Activated CD8-positive, alpha-beta memory T cell treated with anti-CD3 and anti-CD28 coated beads for 24 hours (primary cell): ENCODE results near the gene SPATA24.
"Not testable (repeated sequence)": the region's sequence is repeated elsewhere in the genome, so short reads cannot be mapped to it uniquely, and the experiment has no call there.

Experiments
- DNase-seq: peaks from one replicate; pipeline ENCODE4 v3.0.0-alpha.2; 2020

The SPATA24 gene

DNA sequence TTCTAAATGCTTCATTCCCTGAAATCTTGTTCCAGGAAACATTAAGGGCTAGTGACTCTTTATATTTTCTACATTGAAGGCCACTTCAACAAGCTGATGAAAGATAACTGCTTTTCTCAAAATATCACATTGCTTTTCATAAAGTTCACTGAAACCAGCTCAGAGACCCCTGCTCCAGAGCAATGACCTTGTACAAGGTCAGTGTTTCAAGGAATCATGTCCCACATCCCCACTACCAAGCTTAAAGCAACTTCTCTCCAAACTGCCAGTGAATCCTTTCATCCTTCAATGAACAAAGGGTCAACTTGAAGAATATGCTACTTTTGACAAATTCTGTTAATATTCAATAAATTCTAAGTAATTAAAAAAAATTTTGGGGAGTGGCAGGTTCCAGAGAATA lies 12.0 kb upstream of the SPATA24 start:
- DNase-seq = no peak

DNA sequence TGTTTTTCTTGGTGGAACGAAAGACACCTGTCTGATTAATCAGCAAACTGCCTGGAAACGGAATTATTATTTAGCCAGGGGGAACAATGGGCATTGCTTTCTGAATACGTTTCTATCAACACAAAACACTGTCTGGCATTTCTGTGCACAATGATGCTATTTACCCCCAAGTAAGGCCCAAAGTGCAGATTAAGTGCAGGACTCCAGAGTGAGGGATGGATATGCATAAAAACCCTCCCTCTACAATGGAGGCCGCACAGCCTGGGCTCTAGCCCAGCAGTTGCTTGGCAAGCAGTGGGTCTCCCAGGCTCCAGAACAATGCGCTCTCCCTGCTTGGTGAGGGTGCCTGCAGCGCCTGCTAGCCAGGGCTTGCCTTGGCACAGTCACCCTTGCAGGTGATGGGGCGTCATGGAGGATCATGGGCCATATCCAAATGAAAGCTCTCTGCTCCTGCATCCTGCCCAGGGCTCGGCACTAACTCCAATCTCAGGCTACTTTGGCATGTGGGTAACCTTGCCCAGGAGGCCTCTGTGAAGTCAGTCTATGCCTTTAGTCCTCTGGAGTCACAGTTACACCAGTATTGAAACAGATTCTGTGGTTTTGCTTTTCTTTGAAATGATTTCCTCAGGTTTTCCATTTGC lies 11.5 kb upstream of the SPATA24 start:
- DNase-seq = peak; percentile 74

DNA sequence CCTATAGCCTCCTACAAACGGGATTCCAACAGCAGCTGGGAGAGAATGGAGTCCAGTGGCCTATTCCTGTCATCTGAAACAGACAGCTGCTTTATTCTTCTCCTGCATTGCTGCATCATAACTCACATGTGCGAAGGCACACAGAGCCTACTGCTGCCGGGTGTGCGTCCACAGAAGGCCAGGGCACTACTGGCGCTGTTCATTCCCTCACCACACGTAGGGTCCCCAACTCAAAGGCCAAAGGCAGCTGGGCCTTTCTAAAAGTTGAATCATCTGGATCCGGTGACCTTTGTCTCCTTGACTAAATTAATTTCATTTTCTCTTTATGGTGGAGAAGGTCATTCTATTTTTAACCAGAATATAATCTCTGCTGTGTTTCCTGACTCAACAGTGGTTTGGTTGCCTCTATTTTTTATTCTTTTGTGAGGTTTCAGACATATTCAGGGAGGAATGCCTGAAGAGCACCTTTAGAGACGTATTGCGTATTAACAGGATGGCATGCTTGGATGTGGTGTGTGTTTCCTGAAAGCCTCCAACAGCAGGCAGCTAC lies 10.8 kb upstream of the SPATA24 start:
- no peak for DNase-seq

DNA sequence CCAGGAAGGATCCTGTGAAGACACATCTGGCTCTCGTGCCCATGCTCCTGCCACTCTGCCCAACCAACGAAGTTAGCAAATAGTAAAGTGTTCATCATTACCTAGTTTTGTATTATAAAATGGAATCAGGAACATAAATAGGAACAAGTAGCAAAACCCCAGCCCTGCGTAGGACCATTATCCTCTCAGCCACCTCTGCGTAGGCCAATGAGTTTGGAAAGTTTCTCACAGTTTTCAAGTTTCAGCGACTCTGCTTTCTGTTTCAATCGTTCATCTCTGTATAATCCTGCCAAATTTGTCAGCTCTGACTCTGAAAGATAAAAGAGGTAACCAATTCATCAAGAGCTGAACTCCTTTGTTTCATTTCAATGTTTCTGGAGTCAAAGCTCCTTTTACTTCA lies 10.1 kb upstream of the SPATA24 start:
- no peak for DNase-seq

DNA sequence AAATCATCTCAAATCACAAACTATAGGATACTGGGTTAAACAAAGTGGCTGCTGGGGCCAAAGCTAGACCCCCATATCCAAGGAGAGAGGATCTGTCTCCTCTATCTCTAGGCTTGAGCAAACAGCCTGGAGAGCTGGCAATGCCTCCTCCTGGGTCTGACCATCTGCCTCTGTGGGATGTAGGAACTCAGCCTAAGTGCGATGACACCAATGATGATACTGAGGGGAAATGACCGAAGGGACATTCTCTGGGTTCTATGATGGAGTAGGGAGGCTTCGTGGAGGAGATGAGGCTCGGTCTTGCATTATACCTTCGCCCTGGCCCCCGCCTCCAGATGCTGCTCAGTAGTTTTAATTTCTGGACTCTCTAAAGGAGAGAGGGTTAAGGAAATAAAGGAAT lies 9.3 kb upstream of the SPATA24 start:
- DNase-seq = no peak

DNA sequence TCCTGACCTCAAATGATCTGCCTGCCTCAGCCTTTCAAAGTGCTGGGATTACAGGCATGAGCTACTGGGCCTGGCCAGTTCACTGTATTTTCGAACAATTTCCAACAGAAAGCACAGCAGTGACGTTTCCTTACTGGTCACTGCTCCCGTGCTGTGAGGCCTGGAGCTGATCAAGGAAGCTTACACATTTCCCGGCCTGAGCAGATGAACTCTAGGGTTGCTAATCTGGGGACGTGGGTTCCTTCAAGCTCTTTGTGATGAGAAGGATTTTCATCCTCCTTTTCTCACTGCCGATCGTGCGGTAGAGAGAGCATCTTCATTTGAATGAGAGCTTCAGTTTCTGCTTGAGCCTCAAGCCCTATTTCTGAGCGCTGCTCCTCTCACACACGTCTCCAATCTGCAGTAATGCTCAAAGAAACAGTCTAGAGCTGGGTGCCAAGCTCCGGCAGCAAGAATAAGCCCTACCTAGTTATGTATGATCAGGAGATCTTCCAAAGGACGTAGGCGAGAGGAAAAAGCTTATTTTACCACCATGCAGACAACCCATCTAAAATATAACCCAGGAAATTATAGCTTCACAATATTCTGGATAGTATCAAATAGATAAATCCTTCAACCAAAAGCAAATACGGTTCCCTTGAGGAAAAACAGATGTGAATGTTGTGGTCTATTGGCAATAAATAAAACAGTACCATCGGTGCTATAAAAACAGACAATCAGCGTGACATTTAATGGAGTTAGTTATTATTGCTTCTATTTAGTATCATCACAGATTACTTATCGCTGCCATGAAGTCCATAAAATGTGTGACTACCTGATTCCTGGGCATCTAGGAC lies 7.3 kb upstream of the SPATA24 start:
- no peak for DNase-seq

DNA sequence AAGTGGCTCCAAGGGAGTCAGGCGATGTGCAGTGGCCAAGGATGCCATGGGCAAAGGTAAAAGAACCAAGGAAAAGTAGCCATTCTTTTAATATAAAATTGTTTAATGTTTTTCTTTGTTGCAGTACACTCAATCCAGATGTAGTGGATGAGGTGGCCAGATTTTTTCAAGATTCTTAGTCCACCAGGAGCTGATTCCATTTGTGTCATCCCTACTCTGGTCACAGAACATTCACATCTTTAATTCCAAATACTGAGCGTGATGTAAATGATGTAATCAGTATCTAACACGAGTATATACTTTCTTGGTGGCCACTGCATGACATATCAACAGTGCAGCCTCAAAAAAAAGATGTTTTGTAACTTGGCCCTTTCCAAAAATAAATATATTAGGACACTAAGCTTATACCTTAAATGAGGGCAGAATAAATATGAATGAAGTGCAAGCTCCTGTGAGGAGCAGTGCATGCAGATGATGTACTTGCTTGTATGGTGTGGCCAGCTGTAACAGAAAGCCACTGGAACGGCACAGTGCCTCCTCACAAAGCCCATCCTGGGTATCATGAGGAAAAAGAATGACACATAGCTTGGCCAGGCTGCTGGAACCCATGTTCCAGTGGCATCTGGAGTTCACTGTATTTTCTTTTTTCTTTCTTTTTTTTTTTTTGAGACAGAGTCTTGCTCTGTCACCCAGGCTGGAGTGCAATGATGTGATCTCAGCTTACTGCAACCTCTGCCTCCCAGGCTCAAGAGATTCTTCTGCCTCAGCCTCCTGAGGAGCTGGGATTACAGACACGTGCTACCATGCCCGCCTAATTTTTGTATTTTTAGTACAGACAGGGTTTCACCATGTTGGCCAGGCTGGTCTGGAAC lies 6.5 kb upstream of the SPATA24 start:
- no peak for DNase-seq

DNA sequence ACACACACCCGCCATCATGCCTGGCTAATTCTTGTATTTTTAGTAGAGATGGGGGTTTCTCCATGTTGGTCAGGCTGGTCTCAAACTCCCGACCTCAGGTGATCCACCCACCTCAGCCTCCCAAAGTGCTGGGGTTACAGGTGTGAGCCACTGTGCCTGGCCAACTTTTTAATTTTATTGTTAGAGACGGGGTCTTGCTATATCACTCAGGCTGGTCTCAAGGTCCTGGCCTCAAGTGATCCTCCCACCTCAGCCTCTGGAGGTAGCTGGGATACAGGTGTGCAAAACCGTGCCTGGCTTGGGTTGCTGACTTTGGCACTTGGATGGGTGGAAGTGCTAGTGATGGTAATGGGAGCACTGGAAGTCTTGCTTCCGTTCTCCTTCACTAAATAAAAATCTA lies 5.2 kb upstream of the SPATA24 start:
- DNase-seq = not testable (repeated sequence)

DNA sequence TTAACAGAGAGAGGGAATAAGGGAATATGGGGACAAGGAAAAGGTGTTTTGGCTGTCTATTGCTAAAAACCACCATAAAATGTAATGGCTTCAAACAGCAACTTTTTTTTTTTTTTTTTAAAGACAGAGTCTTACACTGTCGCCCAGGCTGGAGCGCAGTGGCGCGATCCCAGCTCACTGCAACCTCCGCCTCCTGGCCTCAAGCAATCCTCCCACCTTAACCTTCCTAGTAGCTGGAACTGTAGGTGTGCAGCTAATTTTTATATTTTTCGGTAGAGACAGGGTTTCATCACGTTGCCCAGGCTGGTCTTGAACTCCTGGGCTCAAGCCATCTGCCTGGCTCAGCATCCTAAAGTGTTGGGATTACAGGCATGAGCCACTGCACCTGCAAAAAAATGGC lies 4.3 kb upstream of the SPATA24 start:
- no peak for DNase-seq

DNA sequence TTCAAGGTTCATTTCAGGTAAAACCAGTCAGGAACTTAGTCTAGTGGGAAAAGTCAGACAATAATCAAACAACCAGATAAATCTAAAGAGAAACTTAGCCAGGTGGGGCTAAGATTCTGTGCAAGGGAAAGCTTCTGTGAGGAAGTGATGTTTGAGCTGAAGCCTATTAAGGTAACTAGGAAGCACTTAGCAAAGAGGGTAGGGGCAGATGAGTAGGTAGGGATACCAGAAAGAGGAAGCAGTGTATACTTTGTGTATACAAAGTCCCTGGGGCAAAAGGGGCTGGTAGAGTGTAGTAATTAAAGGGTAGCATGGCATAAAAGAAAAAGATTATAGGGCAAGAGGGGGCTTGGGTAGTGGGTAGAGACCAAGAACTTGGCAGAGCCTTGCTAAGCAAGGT lies 3.6 kb upstream of the SPATA24 start:
- no peak for DNase-seq

DNA sequence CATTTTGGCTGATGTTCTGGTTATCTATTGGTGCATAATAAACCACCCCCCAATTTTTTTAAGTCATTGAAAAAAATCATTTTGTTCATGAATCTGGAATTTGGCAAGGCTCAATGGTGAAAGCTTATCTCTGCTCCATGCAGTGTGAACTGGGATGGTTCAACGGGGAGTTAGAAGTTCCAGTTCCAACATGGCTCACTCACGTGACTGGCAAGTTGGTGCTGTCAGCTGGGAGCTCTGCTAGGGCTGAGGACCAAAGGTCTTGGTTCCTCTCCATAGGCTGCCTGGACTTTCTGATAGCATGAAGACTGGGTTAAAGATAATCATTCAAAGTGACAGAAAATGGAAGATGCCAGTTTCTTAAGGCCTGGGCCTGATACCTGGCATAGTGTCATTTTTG lies 3.1 kb upstream of the SPATA24 start:
- no peak for DNase-seq

DNA sequence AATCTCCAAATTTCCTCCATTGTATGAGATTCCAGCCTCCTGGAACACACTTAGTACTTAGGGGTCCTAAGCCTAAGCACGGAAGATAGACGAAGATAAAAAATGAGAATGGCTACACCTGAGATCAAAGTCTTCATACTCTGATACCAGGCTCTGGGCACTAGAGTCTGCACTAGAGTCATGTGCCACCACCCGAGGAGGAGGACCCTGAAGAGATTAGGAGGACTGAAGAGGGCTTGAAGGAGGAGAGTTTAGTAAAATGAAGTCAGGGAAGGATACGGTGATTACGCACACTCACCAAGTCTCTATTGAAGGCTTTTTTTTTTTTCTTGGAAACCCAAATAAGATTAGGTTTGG lies 573 bp upstream of the SPATA24 start:
- no peak for DNase-seq

DNA sequence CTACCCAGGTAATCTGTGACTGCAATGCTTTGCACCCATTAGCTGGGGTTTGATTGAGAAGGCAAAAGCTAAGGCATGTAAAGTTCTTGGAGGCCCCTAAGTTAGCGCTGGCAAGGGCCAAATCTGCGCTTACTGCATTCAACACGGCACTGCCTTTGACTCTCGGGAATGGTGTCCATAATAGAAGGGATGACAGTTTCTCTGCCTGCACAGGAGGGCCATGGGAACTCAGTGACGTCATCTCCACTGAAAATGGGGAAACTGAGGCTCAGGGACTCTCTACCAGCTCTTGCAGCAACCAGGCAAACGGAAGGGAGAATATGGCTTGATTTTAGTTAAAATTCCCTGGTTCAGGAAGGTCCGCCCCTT lies 487 bp downstream of the SPATA24 start:
- no peak for DNase-seq

DNA sequence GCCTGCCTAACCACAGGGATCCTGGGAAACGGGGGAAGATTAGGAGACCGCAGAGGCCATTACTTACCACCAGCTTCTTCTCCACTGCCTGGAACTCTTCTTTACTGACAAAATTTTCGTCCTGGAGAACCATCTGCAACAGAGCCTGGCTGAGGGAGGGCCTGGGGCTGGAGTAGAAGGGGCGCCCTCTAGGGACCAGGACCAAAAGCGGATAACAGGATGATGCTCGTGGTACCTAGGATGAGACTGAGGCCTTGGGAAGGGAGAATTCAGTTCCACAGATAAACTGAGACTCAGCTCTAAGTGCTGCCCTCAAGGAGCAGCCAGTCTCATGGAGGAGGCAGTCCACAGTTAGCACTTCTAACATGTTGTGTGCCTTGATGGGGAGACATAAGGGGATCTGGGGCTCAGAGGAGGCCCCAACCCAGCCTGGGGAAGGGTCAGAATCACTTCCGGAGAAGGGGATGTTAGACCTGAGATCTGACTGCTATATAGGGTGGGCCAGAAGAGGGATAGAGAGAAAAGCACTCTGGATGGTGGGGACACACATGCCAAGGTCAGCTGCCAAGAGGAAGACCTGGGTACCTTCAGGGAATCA lies 1.2 kb downstream of the SPATA24 start:
- DNase-seq = no peak

DNA sequence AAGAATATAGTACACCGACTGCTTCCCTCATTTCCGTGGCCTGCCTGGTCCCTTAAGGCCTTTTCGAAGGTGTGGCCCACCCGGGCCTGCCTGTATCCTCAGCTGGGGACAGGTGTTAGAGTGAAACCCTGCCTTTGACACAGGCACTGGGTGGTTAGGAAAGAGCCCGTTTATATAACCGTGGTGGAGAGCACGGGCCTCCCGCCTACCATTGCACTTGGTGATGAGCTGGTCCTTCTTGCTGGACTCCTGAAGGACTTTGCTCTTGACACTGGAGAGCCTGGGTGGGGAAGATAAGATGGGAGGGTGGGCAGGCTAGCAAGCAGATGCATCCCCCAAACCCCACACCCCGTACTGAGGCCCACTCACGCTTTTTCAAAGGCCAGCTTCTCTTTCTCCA lies 2.3 kb downstream of the SPATA24 start:
- no peak for DNase-seq

DNA sequence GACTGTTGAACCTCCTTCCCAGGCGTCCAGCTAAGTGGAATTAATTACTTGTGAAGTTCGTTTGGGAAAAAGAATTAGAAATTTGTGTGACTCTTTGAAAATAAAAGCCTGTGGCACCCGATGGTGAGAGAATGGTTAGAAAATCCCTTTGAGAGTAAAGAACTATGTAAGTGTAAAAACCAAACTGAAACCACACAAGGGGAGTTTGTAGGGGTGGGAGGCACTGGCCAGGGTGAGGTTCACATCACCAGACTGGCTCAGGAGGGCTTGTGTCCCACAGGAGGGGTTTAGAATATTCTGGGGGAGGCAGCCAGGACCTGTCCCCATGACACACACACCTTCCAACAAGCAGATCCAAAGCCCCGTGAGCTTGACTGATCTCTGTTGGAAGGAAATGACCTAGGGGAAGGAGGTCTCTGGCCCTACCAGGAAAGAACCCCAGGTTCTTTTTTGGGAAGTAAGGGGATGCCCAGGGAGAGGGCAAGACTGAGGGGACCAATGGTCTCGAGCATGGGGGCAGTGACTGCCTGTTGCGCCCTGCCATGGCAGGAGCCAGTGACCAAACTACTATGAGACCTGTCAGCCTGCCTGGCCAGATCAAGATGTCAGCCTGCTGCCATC lies 4.3 kb downstream of the SPATA24 start:
- DNase-seq = no peak

DNA sequence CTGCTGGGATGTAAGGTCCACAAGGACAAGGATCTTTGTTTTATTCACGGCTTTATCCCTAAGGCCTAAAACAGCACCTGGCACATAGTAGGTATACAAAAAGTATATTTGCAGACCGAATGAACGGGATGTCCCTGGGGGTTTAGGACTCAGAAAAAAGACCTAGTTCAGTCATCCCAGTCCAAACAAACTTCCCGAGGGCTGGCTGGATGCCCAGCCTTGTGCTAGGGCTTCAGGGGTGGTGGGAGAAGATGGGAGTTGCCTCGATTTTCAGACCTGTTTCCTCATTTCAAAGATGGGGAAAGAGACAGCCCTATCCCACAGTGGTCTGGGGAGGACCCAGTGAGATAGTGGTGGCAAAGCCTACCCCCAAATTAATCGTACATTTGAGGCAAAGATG lies 6.0 kb downstream of the SPATA24 start:
- no peak for DNase-seq

DNA sequence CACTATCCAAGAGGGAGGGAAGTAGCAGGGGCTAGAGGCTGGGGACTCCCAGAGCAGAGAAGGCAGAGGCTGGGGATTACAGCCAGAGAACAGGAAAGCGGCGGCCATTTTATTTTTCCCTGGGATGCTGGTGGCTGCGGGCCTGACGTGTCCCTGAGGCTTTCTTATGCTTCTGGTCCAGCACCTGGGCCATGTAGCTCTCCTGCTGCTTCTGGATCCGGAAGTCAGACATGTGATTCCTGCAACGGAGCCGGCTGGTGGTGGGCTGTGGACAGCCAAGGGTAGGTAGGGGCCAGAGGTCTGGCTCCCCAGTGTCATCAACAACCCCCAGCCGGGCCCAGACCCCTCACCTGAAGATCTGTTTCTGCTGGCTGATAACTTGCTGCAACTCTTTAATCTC lies 7.2 kb downstream of the SPATA24 start:
- DNase-seq = no peak

DNA sequence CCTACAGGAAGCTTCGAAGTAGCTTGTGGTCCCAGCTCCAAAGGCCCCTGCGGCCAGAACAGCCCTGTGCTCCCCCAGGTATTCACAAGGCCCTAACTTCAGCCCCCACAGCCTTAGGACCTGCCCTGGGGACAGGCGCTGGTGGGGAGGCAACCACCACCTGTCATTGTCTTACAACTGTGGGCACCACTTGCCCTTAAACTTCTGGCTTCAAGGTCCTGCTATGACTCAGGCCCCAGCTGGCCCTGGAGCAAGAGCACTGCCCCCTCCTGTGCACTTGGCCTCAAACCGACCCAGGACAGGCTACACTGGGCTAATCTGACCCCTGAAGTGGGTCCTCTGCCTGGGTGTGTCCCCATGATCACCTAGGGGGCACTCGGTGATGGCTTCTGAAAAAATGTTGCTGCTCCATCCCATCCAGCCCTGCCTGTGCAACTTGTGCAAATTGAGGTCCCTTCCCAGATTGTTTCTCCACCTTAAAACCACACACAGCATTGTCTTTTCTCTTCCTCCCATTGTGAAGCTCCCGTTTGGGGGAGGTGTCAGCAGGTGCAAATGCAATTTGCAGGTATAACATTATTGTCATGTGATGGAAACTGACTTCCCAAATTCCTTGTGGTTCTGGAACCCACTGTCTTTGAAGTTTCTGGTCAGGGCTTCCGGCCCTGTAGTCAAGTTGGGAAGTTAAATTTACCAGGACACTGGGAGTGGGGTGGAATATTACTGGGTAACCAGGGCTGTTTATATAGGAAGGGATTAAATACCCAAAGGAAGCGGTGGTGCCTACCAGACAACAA lies 7.8 kb downstream of the SPATA24 start:
- DNase-seq = no peak

DNA sequence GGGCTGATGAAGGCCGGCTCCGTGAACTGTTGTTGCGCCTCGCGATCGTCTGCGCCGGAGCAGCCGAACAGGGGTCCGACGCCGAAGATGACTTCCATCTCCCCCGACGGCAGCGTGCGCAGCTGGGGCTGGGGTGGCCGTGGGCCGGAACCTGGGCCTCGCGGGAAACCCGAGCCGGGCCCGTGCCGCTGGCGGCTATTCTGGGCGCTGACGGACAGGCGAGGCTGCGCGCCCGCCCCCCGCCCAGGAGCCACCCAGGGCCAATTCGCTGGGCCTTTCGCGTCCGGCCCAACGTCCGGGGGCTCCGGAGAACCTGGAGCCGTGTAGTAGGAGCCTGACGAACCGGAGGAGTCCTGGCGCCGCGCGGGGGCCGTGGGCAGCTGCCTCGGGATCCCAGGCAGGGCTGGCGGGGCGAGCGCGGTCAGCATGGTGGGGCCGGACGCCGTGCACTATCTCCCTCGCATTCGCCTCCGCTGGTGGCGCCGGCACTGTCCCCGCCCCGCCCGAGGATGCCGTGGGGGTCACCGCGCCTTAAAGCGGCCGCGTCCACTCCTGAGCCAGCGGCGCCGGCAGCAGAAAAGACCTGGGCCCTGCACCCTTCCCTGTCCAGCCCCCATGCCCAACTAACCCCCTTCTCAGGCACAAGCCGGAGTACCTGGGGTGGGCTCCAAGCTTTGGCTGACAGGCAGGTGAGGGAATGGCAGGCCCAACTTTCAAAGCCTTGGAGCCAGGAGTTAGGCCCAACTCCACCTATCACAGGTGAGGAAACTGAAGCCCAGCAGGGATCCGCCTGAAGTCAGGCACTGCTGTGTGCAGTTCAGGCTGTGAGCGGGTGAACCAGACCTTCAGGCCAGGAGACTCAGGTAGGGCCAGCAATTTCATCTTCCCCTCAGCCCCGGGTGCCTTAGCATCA lies 9.0 kb downstream of the SPATA24 start, which contains the start of gene PROB1:
PROB1 (minus strand) TSS at position 451 of the 913 bp plus-strand sequence; CDS start at position 428, 23 bp downstream.
- no peak for DNase-seq
